IMR-90 (cell line): ENCODE measurements around the gene MTMR11.

Experiments used
- BHLHE40 ChIP-seq: fragments of 150-350 bp; IDR thresholded peaks from 2 replicates; pipeline ENCODE4 v1.6.1; 2016; ENCODE audit warnings: mild to moderate bottlenecking, low read depth, low read length
- FOS ChIP-seq: fragments of 150-350 bp; IDR thresholded peaks from 2 replicates; pipeline ENCODE4 v1.6.1; 2016; ENCODE audit warnings: low read depth, low read length
- MAZ ChIP-seq: IDR thresholded peaks from 2 replicates; pipeline ENCODE4 v1.6.1; 2012; ENCODE audit warnings: low read depth, mild to moderate bottlenecking, low read length, improper control_type of control experiment, moderate library complexity, borderline replicate concordance
- POLR2A ChIP-seq: IDR thresholded peaks from 2 replicates; pipeline ENCODE4 v1.6.1; 2012; ENCODE audit warnings: mild to moderate bottlenecking, low read depth, low read length
- RFX5 ChIP-seq: IDR thresholded peaks from 2 replicates; pipeline ENCODE4 v1.8.0; 2012; ENCODE audit warnings: low read depth, mild to moderate bottlenecking, low read length, moderate library complexity
- SMC3 ChIP-seq: fragments of 150-350 bp; IDR thresholded peaks from 2 replicates; pipeline ENCODE4 v1.6.1; 2016; ENCODE audit warnings: low read depth, mild to moderate bottlenecking, antibody characterized with exemption, low read length, moderate library complexity
- TF ChIP-seq, protein P1 (sequence below): conservative IDR thresholded peaks from 2 replicates; pipeline ENCODE4 v1.5.1; 2012; ENCODE audit warnings: mild to moderate bottlenecking, low read depth, low read length, improper control_type of control experiment
- TF ChIP-seq, protein P2 (sequence below): fragments of 150-350 bp; IDR thresholded peaks from 2 replicates; pipeline ENCODE4 v1.6.1; 2017; ENCODE audit warnings: mild to moderate bottlenecking, antibody characterized with exemption, low read length, low read depth
- TF ChIP-seq, protein P3 (sequence below): fragments of 150-350 bp; IDR thresholded peaks from 2 replicates; pipeline ENCODE4 v1.6.1; 2016; ENCODE audit warnings: low read depth, mild to moderate bottlenecking, low read length, moderate library complexity, borderline replicate concordance

DNA sequence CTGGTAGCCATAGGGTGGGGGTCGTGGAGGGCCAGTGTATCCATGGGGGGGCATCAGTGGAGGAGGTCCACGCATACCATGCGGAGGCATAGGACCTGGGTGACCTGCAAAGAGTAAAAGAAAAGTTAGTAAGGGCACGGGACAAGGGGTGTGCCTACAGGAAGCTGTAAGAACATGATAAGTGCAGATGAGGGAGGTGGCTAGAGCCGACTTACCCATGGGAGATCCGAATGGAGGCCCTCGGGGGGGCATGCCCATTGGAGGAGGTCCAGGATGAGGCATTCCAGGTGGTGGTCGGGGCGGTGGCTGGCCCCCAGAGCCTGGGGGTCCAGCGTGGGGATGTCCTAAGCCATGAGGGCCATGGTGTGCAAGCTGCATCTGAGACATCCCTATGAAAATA is 13.1 kb downstream of the MTMR11 start:
- no peak for TF ChIP-seq POLR2A
- no peak for TF ChIP-seq FOS
- TF ChIP-seq, protein P1, sequence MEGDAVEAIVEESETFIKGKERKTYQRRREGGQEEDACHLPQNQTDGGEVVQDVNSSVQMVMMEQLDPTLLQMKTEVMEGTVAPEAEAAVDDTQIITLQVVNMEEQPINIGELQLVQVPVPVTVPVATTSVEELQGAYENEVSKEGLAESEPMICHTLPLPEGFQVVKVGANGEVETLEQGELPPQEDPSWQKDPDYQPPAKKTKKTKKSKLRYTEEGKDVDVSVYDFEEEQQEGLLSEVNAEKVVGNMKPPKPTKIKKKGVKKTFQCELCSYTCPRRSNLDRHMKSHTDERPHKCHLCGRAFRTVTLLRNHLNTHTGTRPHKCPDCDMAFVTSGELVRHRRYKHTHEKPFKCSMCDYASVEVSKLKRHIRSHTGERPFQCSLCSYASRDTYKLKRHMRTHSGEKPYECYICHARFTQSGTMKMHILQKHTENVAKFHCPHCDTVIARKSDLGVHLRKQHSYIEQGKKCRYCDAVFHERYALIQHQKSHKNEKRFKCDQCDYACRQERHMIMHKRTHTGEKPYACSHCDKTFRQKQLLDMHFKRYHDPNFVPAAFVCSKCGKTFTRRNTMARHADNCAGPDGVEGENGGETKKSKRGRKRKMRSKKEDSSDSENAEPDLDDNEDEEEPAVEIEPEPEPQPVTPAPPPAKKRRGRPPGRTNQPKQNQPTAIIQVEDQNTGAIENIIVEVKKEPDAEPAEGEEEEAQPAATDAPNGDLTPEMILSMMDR, result no peak
- TF ChIP-seq RFX5, result no peak
- no peak for TF ChIP-seq BHLHE40
- TF ChIP-seq, protein P2, sequence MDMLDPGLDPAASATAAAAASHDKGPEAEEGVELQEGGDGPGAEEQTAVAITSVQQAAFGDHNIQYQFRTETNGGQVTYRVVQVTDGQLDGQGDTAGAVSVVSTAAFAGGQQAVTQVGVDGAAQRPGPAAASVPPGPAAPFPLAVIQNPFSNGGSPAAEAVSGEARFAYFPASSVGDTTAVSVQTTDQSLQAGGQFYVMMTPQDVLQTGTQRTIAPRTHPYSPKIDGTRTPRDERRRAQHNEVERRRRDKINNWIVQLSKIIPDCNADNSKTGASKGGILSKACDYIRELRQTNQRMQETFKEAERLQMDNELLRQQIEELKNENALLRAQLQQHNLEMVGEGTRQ, result no peak
- no peak for TF ChIP-seq SMC3
- TF ChIP-seq MAZ, result no peak
- TF ChIP-seq, protein P3, sequence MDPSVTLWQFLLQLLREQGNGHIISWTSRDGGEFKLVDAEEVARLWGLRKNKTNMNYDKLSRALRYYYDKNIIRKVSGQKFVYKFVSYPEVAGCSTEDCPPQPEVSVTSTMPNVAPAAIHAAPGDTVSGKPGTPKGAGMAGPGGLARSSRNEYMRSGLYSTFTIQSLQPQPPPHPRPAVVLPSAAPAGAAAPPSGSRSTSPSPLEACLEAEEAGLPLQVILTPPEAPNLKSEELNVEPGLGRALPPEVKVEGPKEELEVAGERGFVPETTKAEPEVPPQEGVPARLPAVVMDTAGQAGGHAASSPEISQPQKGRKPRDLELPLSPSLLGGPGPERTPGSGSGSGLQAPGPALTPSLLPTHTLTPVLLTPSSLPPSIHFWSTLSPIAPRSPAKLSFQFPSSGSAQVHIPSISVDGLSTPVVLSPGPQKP, result no peak
